H9 (cell line): ENCODE results near the gene GP1BA. TPM values are rescaled to one million over a fixed set of nuclear protein-coding genes. Genes with fewer than 3 reads are reported as not detected.

Experiments
- DNase-seq: peaks from one replicate; pipeline ENCODE4 v3.0.0-alpha.2; 2017
- H2AFZ ChIP-seq: one replicate; pipeline ENCODE4 v1.6.1; 2013; ENCODE audit warnings: mild to moderate bottlenecking, low read length, control low read depth, moderate library complexity
- H2AK5ac ChIP-seq: 2 replicates; pipeline ENCODE4 v1.6.1; 2013; ENCODE audit warnings: low read length, control low read depth, mixed read lengths; ENCODE audit not compliant: insufficient read length
- H2BK120ac ChIP-seq: one replicate; pipeline ENCODE4 v1.6.1; 2013; ENCODE audit warnings: low read depth, mild to moderate bottlenecking, low read length, control low read depth, inconsistent platforms; ENCODE audit not compliant: poor library complexity, severe bottlenecking
- H2BK12ac ChIP-seq: 2 replicates; pipeline ENCODE4 v1.6.1; 2013; ENCODE audit warnings: low read length, control low read depth, mixed read lengths, low read depth; ENCODE audit not compliant: insufficient read length
- H2BK15ac ChIP-seq: 2 replicates; pipeline ENCODE4 v1.6.1; 2013; ENCODE audit warnings: low read depth, low read length, control low read depth
- H2BK20ac ChIP-seq: one replicate; pipeline ENCODE4 v1.6.1; 2013; ENCODE audit warnings: low read depth, mild to moderate bottlenecking, low read length, control low read depth, inconsistent platforms; ENCODE audit not compliant: poor library complexity, severe bottlenecking
- H2BK5ac ChIP-seq: 2 replicates; pipeline ENCODE4 v1.6.1; 2013; ENCODE audit warnings: low read length, control low read depth, mixed read lengths; ENCODE audit not compliant: insufficient read length
- H3K14ac ChIP-seq: 2 replicates; pipeline ENCODE4 v1.6.1; 2013; ENCODE audit warnings: low read length, control low read depth; ENCODE audit not compliant: insufficient read depth
- H3K18ac ChIP-seq: 2 replicates; pipeline ENCODE4 v1.6.1; 2013; ENCODE audit warnings: low read depth, mild to moderate bottlenecking, mixed read lengths, low read length, control low read depth; ENCODE audit not compliant: insufficient read length
- H3K23ac ChIP-seq: 2 replicates; pipeline ENCODE4 v1.6.1; 2013; ENCODE audit warnings: low read length, control low read depth, mixed read lengths, low read depth; ENCODE audit not compliant: insufficient read length
- H3K23me2 ChIP-seq: 2 replicates; pipeline ENCODE4 v1.6.1; 2013; ENCODE audit warnings: low read depth, mild to moderate bottlenecking, mixed read lengths, low read length, control low read depth; ENCODE audit not compliant: insufficient read length, poor library complexity, severe bottlenecking
- H3K27ac ChIP-seq: 2 replicates; pipeline ENCODE4 v1.5.1; 2013; ENCODE audit warnings: low read length, control low read depth, mixed read lengths, low read depth; ENCODE audit not compliant: insufficient read length
- H3K27me3 ChIP-seq: 2 replicates; pipeline ENCODE4 v1.6.1; 2013; ENCODE audit warnings: low read length, control low read depth, inconsistent platforms; ENCODE audit not compliant: insufficient read depth
- H3K4ac ChIP-seq: 2 replicates; pipeline ENCODE4 v1.6.1; 2013; ENCODE audit warnings: low read depth, mild to moderate bottlenecking, control low read depth, inconsistent platforms, low read length, moderate library complexity
- H3K4me1 ChIP-seq: 2 replicates; pipeline ENCODE4 v1.6.1; 2013; ENCODE audit warnings: low read length, control low read depth, inconsistent platforms; ENCODE audit not compliant: insufficient read depth
- H3K4me2 ChIP-seq: 2 replicates; pipeline ENCODE4 v1.6.1; 2013; ENCODE audit warnings: low read length, control low read depth, mixed read lengths; ENCODE audit not compliant: insufficient read length, insufficient read depth
- H3K56ac ChIP-seq: 2 replicates; pipeline ENCODE4 v1.6.1; 2013; ENCODE audit warnings: low read depth, mild to moderate bottlenecking, mixed read lengths, low read length, control low read depth; ENCODE audit not compliant: insufficient read length
- H3K79me1 ChIP-seq: 2 replicates; pipeline ENCODE4 v1.6.1; 2013; ENCODE audit warnings: low read depth, mild to moderate bottlenecking, moderate library complexity, low read length, control low read depth, inconsistent platforms; ENCODE audit not compliant: insufficient read depth, poor library complexity, severe bottlenecking
- H3K79me2 ChIP-seq: 2 replicates; pipeline ENCODE4 v1.6.1; 2013; ENCODE audit warnings: low read length, control low read depth, inconsistent platforms; ENCODE audit not compliant: insufficient read depth
- H3K9ac ChIP-seq: 2 replicates; pipeline ENCODE4 v1.6.1; 2013; ENCODE audit warnings: low read length, control low read depth, mixed read lengths; ENCODE audit not compliant: insufficient read length; ENCODE audit errors: extremely low read depth
- H3K9me3 ChIP-seq: one replicate; pipeline ENCODE4 v1.6.1; 2013; ENCODE audit warnings: low read depth, low read length, inconsistent platforms; ENCODE audit not compliant: control insufficient read depth
- H3T11ph ChIP-seq: one replicate; pipeline ENCODE4 v1.6.1; 2013; ENCODE audit warnings: mild to moderate bottlenecking, low read length, control low read depth, inconsistent platforms
- H4K20me1 ChIP-seq: one replicate; pipeline ENCODE4 v1.6.1; 2013; ENCODE audit not compliant: control insufficient read depth, insufficient read length, insufficient read depth
- H4K5ac ChIP-seq: 2 replicates; pipeline ENCODE4 v1.6.1; 2013; ENCODE audit warnings: low read depth, mild to moderate bottlenecking, mixed read lengths, low read length, control low read depth; ENCODE audit not compliant: insufficient read length
- H4K8ac ChIP-seq: replicated peaks from 2 replicates; pipeline ENCODE4 v1.6.1; 2013; ENCODE audit warnings: low read length, control low read depth, mixed read lengths, low read depth; ENCODE audit not compliant: insufficient read length
- H4K91ac ChIP-seq: 2 replicates; pipeline ENCODE4 v1.6.1; 2013; ENCODE audit warnings: low read depth, mild to moderate bottlenecking, moderate library complexity, mixed read lengths, low read length, control low read depth; ENCODE audit not compliant: insufficient read length
- H3K27ac Mint-ChIP-seq, 3 experiments: 2 replicates in 2 of 3; 3 replicates in 1 of 3; pipeline ENCODE4 v1.8.0; 2020 to 2021; ENCODE audit warnings: mixed read lengths in 3 of 3, mild to moderate bottlenecking in 1 of 3, moderate library complexity in 1 of 3
- H3K27me3 Mint-ChIP-seq: 2 replicates; pipeline ENCODE4 v1.8.0; 2021; ENCODE audit warnings: low read depth, mild to moderate bottlenecking, moderate library complexity, mixed read lengths
- H3K36me3 Mint-ChIP-seq, 3 experiments: 2 replicates in 2 of 3; 3 replicates in 1 of 3; pipeline ENCODE4 v1.8.0; 2020 to 2021; ENCODE audit warnings: low read depth in 3 of 3, mixed read lengths in 3 of 3; ENCODE audit not compliant: insufficient read depth in 1 of 3
- H3K4me1 Mint-ChIP-seq, 2 experiments: 2 replicates each; pipeline ENCODE4 v1.8.0; 2020; ENCODE audit warnings: mixed read lengths in 2 of 2
- H3K4me3 Mint-ChIP-seq, 2 experiments: 2 replicates in 1 of 2; 3 replicates in 1 of 2; pipeline ENCODE4 v1.8.0; 2020 to 2021; ENCODE audit warnings: mild to moderate bottlenecking in 2 of 2, mixed read lengths in 2 of 2, moderate library complexity in 1 of 2
- H3K9me3 Mint-ChIP-seq, 2 experiments: 2 replicates in 1 of 2; 3 replicates in 1 of 2; pipeline ENCODE4 v1.8.0; 2020; ENCODE audit warnings: mild to moderate bottlenecking in 2 of 2, mixed read lengths in 2 of 2, moderate library complexity in 1 of 2
- WGBS: extraction: QIAGEN DNeasy Blood & Tissue Kit; methylation state at CpG from one replicate; pipeline ENCODE4 v1.1.7; 2013; ENCODE audit warnings: missing lambda C conversion rate, low lambda C conversion rate, mixed read lengths; ENCODE audit not compliant: insufficient read length; ENCODE audit errors: extremely low coverage; 5-methylcytosine and 5-hydroxymethylcytosine counted together
- total RNA-seq: library from RNA; stranded (reverse); gene quantifications from 2 replicates; pipeline ENCODE4 v1.2.1, GENCODE V29; 2021
- TF ChIP-seq, protein P1 (sequence below): fragments of 200-600 bp; sonication (generic); conservative IDR thresholded peaks from 3 replicates; pipeline ENCODE4 v1.8.0; 2021; ENCODE audit warnings: antibody characterized with exemption, mild to moderate bottlenecking

GP1BA gene
- total RNA-seq, 1 experiment from 2014 or later = not detected

GRCh38 chr17:4960279-4960922, 28.3 kb downstream of the GP1BA start:
- H3K27ac ChIP-seq = no peak overlapping the region
- H3K9me3 Mint-ChIP-seq = peaks cover 5 to 12% of the 10 kb centered on the region in 2 experiments; a peak in 4 of 5 replicates

More at GRCh38 chr17:4960279-4960922, 28.3 kb downstream of the GP1BA start:
- no peak overlapping the region for H3K23ac ChIP-seq
- peaks cover 2% of the 10 kb centered on the region for H3K79me1 ChIP-seq
- no peak overlapping the region for H3K14ac ChIP-seq
- H2AFZ ChIP-seq = no peak overlapping the region
- H3K27me3 ChIP-seq = no peaks in the 10 kb centered on the region
- no peak overlapping the region for H2BK120ac ChIP-seq
- no peaks in the 10 kb centered on the region for H3K23me2 ChIP-seq
- no peak overlapping the region for H2BK20ac ChIP-seq
- no peak overlapping the region for H3K4me2 ChIP-seq
- no peaks in the 10 kb centered on the region for H3K9me3 ChIP-seq
- no peak overlapping the region for H3K4ac ChIP-seq
- no peak overlapping the region for H4K91ac ChIP-seq
- H2AK5ac ChIP-seq = no peak overlapping the region
- no peak overlapping the region for H2BK5ac ChIP-seq
- Mint-ChIP-seq H3K27me3 (no peaks in the 10 kb centered on the region; the same call in 1 of the 2 replicates), H3K4me3 (0 out of 5 replicates have a peak overlapping the region, but pooled peaks of 1 of the 2 experiments have one; percentile 5), H3K27ac (peak overlapping the region in 1 of 3 experiments; percentile 18; a peak in 3 of 7 replicates), H3K4me1 (peaks cover 17 to 18% of the 10 kb centered on the region in 2 experiments), H3K36me3 (peaks cover 16 to 39% (median 32%) of the 10 kb centered on the region in 3 experiments)
- no peak overlapping the region for H4K5ac ChIP-seq
- TF ChIP-seq, protein P1, sequence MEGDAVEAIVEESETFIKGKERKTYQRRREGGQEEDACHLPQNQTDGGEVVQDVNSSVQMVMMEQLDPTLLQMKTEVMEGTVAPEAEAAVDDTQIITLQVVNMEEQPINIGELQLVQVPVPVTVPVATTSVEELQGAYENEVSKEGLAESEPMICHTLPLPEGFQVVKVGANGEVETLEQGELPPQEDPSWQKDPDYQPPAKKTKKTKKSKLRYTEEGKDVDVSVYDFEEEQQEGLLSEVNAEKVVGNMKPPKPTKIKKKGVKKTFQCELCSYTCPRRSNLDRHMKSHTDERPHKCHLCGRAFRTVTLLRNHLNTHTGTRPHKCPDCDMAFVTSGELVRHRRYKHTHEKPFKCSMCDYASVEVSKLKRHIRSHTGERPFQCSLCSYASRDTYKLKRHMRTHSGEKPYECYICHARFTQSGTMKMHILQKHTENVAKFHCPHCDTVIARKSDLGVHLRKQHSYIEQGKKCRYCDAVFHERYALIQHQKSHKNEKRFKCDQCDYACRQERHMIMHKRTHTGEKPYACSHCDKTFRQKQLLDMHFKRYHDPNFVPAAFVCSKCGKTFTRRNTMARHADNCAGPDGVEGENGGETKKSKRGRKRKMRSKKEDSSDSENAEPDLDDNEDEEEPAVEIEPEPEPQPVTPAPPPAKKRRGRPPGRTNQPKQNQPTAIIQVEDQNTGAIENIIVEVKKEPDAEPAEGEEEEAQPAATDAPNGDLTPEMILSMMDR = no peak
- no peak overlapping the region for H3K18ac ChIP-seq
- no peak overlapping the region for H3T11ph ChIP-seq
- peaks cover 3% of the 10 kb centered on the region; the same call in 1 of the 2 replicates for H3K4me1 ChIP-seq
- no peaks in the 10 kb centered on the region for H4K20me1 ChIP-seq
- no peaks in the 10 kb centered on the region; the same call in 1 of the 2 replicates for H3K79me2 ChIP-seq
- WGBS = no CpG with 5 or more reads among the region's 9 CpGs
- H2BK12ac ChIP-seq = no peak overlapping the region
- no peak overlapping the region for H4K8ac ChIP-seq
- no peak for DNase-seq
- no peak overlapping the region for H2BK15ac ChIP-seq
- H3K9ac ChIP-seq = no peak overlapping the region
- H3K56ac ChIP-seq = no peak overlapping the region
